Tibial nerve (tissue), 4 donors: ENCODE data around the gene ITGA2. TPM values are rescaled to one million over a fixed set of nuclear protein-coding genes. Genes with fewer than 3 reads are reported as not detected.

ENCODE experiments used
- DNase-seq, 2 donors: peaks; one replicate each; pipeline ENCODE4 v3.0.0-alpha.2; 2019; ENCODE audit warnings: low spot score in 2 of 2
- H3K27ac ChIP-seq, 4 donors: fragments of 200-600 bp; sonication (generic) in 3 of 4; one replicate each; pipeline ENCODE4 v1.5.1; 2017 to 2019; ENCODE audit warnings: mild to moderate bottlenecking in 1 of 4
- H3K27me3 ChIP-seq, 2 donors: fragments of 200-600 bp; sonication (generic) in 1 of 2; one replicate each; pipeline versions ENCODE4 v1.5.1 to v1.6.0; 2017 to 2019
- H3K36me3 ChIP-seq, 3 donors: fragments of 200-600 bp; sonication (generic); one replicate each; pipeline ENCODE4 v1.5.1; 2018 to 2019
- H3K4me1 ChIP-seq, 4 donors: fragments of 200-600 bp; sonication (generic) in 3 of 4; one replicate each; pipeline ENCODE4 v1.5.1; 2017 to 2019
- H3K4me3 ChIP-seq, 4 donors: fragments of 200-600 bp; sonication (generic) in 3 of 4; one replicate each; pipeline ENCODE4 v1.5.1; 2017 to 2019; ENCODE audit warnings: mild to moderate bottlenecking in 1 of 4, moderate library complexity in 1 of 4
- H3K9me3 ChIP-seq, 4 donors: fragments of 200-600 bp; sonication (generic) in 3 of 4; one replicate each; pipeline ENCODE4 v1.5.1; 2017 to 2019
- EP300 ChIP-seq, 2 donors: sonication (generic); formaldehyde crosslinking; IDR thresholded peaks; one replicate each; pipeline ENCODE4 v1.6.1; 2017; ENCODE audit warnings: antibody characterized with exemption in 2 of 2, mild to moderate bottlenecking in 1 of 2
- POLR2A ChIP-seq, 2 donors: fragments of 450-650 bp; IDR thresholded peaks; one replicate each; pipeline ENCODE4 v1.6.1; 2017; ENCODE audit warnings: antibody characterized with exemption in 2 of 2, mild to moderate bottlenecking in 2 of 2, moderate library complexity in 2 of 2
- whole genome bisulfite sequencing, 2 donors: methylation state at CpG; one replicate each; pipeline ENCODE4 v1.1.5; 2018; 5-methylcytosine and 5-hydroxymethylcytosine counted together
- total RNA-seq, 4 donors: library from RNA; depleted of rRNA; stranded (reverse); fragments of >200 nt; gene quantifications; one replicate each; pipeline ENCODE4 v1.1.0, GENCODE V29; 2016
- TF ChIP-seq, protein P1 (sequence below), 5 experiments: fragments of 200-600 bp in 3 of 5; fragments of 450-650 bp in 2 of 5; sonication (generic) in 3 of 5; IDR thresholded peaks; one replicate each; pipeline ENCODE4 v1.5.1; 2016 to 2019; ENCODE audit warnings: antibody characterized with exemption in 5 of 5, mild to moderate bottlenecking in 3 of 5, moderate library complexity in 2 of 5

The ITGA2 gene
- total RNA-seq, 4 donors from 2014 or later, result 3.7 to 6.1 (median 5.4) TPM

DNA sequence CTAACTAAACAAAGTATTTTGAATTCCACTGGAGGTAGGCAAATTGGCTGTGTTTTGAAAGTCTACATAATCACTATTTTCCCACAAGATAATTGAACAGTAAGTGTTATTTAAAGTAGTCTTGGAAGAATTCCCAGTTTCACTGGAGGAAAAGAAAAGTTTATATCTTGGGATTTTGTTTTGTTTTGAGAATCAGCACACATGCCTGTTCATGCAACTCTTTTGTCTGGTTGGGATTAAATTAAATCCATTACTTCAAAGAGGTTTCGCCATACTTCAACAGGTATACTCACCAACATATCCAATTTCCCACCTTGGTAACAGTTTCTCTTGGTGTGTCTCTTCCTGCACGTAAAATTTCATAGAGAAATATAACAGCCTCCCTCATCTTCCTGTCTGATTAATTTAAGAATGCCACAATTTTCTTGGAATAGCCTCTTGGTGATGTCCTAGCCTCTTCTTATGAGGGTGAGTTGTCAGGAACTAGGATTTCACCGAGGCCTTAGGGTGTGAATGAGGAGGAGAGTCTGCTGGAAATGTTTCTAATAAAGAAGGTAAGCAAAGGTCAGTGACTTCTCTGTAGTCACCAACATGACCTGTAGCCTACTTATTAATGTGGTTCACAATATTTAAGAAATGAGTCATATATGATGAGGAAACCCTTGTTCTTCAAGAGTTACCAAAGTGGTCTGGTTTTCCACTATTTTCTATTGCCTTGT is 48.1 kb downstream of the ITGA2 start:
- Histone ChIP-seq H3K27ac (peak overlapping the region in 2 of 4 donors; percentile 37 to 48), H3K4me3 (no peak overlapping the region), H3K4me1 (peaks cover 0 to 27% (median 16%) of the 10 kb centered on the region in 4 donors), H3K9me3 (no peaks in the 10 kb centered on the region), H3K27me3 (no peaks in the 10 kb centered on the region), H3K36me3 (no peaks in the 10 kb centered on the region)
- TF ChIP-seq EP300 (IDR thresholded peaks at IDR 0.05) (no peak), POLR2A (IDR thresholded peaks at IDR 0.05) (no peak)
- TF ChIP-seq, protein P1, sequence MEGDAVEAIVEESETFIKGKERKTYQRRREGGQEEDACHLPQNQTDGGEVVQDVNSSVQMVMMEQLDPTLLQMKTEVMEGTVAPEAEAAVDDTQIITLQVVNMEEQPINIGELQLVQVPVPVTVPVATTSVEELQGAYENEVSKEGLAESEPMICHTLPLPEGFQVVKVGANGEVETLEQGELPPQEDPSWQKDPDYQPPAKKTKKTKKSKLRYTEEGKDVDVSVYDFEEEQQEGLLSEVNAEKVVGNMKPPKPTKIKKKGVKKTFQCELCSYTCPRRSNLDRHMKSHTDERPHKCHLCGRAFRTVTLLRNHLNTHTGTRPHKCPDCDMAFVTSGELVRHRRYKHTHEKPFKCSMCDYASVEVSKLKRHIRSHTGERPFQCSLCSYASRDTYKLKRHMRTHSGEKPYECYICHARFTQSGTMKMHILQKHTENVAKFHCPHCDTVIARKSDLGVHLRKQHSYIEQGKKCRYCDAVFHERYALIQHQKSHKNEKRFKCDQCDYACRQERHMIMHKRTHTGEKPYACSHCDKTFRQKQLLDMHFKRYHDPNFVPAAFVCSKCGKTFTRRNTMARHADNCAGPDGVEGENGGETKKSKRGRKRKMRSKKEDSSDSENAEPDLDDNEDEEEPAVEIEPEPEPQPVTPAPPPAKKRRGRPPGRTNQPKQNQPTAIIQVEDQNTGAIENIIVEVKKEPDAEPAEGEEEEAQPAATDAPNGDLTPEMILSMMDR (IDR thresholded peaks at IDR 0.05), result no peak
- no peak for DNase-seq
- WGBS, 2 donors, result 53 to 57% methylated on average over 3 of the region's 3 CpGs

GRCh38 chr5:53038196-53038847 is 49.2 kb downstream of the ITGA2 start:
- DNase-seq, result no peak
- Histone ChIP-seq H3K4me3 (no peak overlapping the region), H3K4me1 (peaks cover 0 to 21% (median 14%) of the 10 kb centered on the region in 4 donors), H3K27ac (peak overlapping the region in 1 of 4 donors; percentile 37), H3K27me3 (no peaks in the 10 kb centered on the region), H3K9me3 (no peaks in the 10 kb centered on the region), H3K36me3 (no peaks in the 10 kb centered on the region)
- WGBS, 2 donors, result 51 to 54% methylated on average over 5 of the region's 5 CpGs
- no peak for TF ChIP-seq POLR2A (IDR thresholded peaks at IDR 0.05)
- no peak for TF ChIP-seq EP300 (IDR thresholded peaks at IDR 0.05)
- TF ChIP-seq, protein P1 (IDR thresholded peaks at IDR 0.05), result no peak

DNA sequence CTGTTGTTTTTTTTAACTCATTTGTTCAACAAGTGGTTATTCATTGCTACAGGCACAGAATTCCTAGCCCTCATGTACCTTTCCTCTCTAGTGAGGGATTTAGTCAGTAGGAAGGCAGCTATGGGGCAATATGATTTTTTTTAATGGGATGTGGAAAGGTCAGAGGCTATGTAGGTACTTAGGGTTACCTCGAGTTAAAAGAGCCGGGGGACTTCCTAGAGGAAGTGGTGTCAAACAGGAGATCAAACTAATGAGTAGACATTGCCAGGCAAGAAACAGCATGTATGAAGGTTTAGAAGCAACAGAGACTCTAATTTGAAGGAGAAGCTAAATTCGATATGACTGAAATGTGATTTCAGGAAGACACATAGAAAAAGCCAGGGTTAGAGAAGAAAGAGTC is 50.7 kb downstream of the ITGA2 start:
- Histone ChIP-seq H3K4me1 (peaks cover 0 to 20% (median 13%) of the 10 kb centered on the region in 4 donors), H3K27me3 (no peaks in the 10 kb centered on the region), H3K27ac (no peak overlapping the region), H3K4me3 (no peak overlapping the region), H3K36me3 (no peaks in the 10 kb centered on the region), H3K9me3 (no peaks in the 10 kb centered on the region)
- DNase-seq, result no peak
- TF ChIP-seq, protein P1 (IDR thresholded peaks at IDR 0.05), result no peak
- TF ChIP-seq POLR2A (IDR thresholded peaks at IDR 0.05) (no peak), EP300 (IDR thresholded peaks at IDR 0.05) (no peak)
- WGBS, 2 donors, result 79 to 82% methylated on average over 3 of the region's 3 CpGs

- Histone ChIP-seq H3K4me1 (peaks cover 0 to 27% (median 13%) of the 10 kb centered on the region in 4 donors), H3K9me3 (no peaks in the 10 kb centered on the region), H3K27ac (no peak overlapping the region), H3K4me3 (no peak overlapping the region), H3K27me3 (no peaks in the 10 kb centered on the region), H3K36me3 (no peaks in the 10 kb centered on the region)
- TF ChIP-seq EP300 (IDR thresholded peaks at IDR 0.05) (no peak), POLR2A (IDR thresholded peaks at IDR 0.05) (no peak)
- TF ChIP-seq, protein P1 (IDR thresholded peaks at IDR 0.05), result no peak
- WGBS, 2 donors, result 22 to 31% methylated on average over 4 of the region's 4 CpGs
- DNase-seq, result no peak
Observed at GRCh38 chr5:53041071-53041692, 52.0 kb downstream of the ITGA2 start.

- Histone ChIP-seq H3K4me3 (no peak overlapping the region), H3K9me3 (no peaks in the 10 kb centered on the region), H3K27me3 (no peaks in the 10 kb centered on the region), H3K27ac (no peak overlapping the region), H3K36me3 (no peaks in the 10 kb centered on the region), H3K4me1 (peaks cover 0 to 25% (median 13%) of the 10 kb centered on the region in 4 donors)
- TF ChIP-seq, protein P1 (IDR thresholded peaks at IDR 0.05), result no peak
- DNase-seq, result no peak
- WGBS, 2 donors, result 70 to 74% methylated on average over 1 of the region's 1 CpG
Observed at GRCh38 chr5:53041740-53042139, 52.6 kb downstream of the ITGA2 start.
